ENCODE data around the gene DPF3. TPM values are rescaled to one million over a fixed set of nuclear protein-coding genes. Genes with fewer than 3 reads are reported as not detected.

DPF3 gene
- total RNA-seq: 1 to 10 TPM; 1.2 to 5.7 (median 2.9) TPM
- long read RNA-seq, full-length matches to known transcripts: 1 of 2 reads
- long read RNA-seq, partial matches to known transcripts: 0 of 2 reads
- long read RNA-seq, other reads (novel, unspliced or antisense): 1 of 2 reads

GRCh38 chr14:72893636-72894322 is at the start of gene DPF3:
Gene DPF3 (minus strand): TSS chr14:72894101. CDS start chr14:72894088, 13 bp downstream.
- WGBS (ENCODE audit: insufficient coverage, low coverage, low lambda C conversion rate, missing lambda C conversion rate): 0% methylated on average over 35 of the region's 54 CpGs
- peak; percentile 93 to 98 (median 96) for ATAC-seq
- Histone ChIP-seq H3K4me3 (peak within 1 kb of the TSS; percentile 55 to 93 (median 78)), H3K9me3 (no peaks in the 10 kb centered on the region), H3K27me3 (no peaks in the 10 kb centered on the region), H3K36me3 (no peaks in the 10 kb centered on the region), H3K4me1 (peaks cover 0 to 16% (median 0%) of the 10 kb centered on the region in 4 donors), H3K27ac (peak within 1 kb of the TSS; percentile 8 to 81 (median 62))
- intact Hi-C loops (cut with DNase I): no loop called here
- peak; percentile 97 to 98 (median 97) for DNase-seq
- TF ChIP-seq POLR2A (IDR thresholded peaks at IDR 0.05) (peak; percentile 66), CTCF (IDR thresholded peaks at IDR 0.05) (no peak)

- 94% methylated on average over 9 of the region's 14 CpGs for WGBS (ENCODE audit: insufficient coverage, low coverage, low lambda C conversion rate, missing lambda C conversion rate)
- no peak for ATAC-seq
- Histone ChIP-seq H3K27ac (no peak overlapping the region), H3K4me1 (no peaks in the 10 kb centered on the region), H3K4me3 (no peak overlapping the region), H3K36me3 (peaks cover 0 to 22% (median 10%) of the 10 kb centered on the region in 4 donors), H3K27me3 (no peaks in the 10 kb centered on the region), H3K9me3 (no peaks in the 10 kb centered on the region)
- intact Hi-C loops (cut with DNase I): no loop called here
- no peak for TF ChIP-seq POLR2A (IDR thresholded peaks at IDR 0.05)
- TF ChIP-seq CTCF (IDR thresholded peaks at IDR 0.05): no peak
- no peak for DNase-seq
These were observed 49.0 kb upstream of the DPF3 start for GRCh38 chr14:72942934-72943333.

- Histone ChIP-seq H3K27ac (no peak overlapping the region), H3K9me3 (no peaks in the 10 kb centered on the region), H3K4me1 (no peaks in the 10 kb centered on the region), H3K4me3 (no peak overlapping the region), H3K36me3 (peaks cover 0 to 22% (median 10%) of the 10 kb centered on the region in 4 donors), H3K27me3 (no peaks in the 10 kb centered on the region)
- WGBS (ENCODE audit: insufficient coverage, low coverage, low lambda C conversion rate, missing lambda C conversion rate): 87% methylated on average over 12 of the region's 12 CpGs
- DNase-seq (no peak), ATAC-seq (no peak)
- intact Hi-C loops (cut with DNase I): no loop called here
- TF ChIP-seq CTCF (IDR thresholded peaks at IDR 0.05) (no peak), POLR2A (IDR thresholded peaks at IDR 0.05) (no peak)
These were observed 47.5 kb upstream of the DPF3 start for GRCh38 chr14:72941286-72941985.

- 90% methylated on average over 12 of the region's 13 CpGs for WGBS (ENCODE audit: insufficient coverage, low coverage, low lambda C conversion rate, missing lambda C conversion rate)
- TF ChIP-seq POLR2A (IDR thresholded peaks at IDR 0.05) (no peak), CTCF (IDR thresholded peaks at IDR 0.05) (no peak)
- no peaks in the 10 kb centered on the region for H3K27me3 ChIP-seq
- DNase-seq: no peak
- peaks cover 0 to 22% (median 10%) of the 10 kb centered on the region in 4 donors for H3K36me3 ChIP-seq
- H3K9me3 ChIP-seq: no peaks in the 10 kb centered on the region
- no peak overlapping the region for H3K27ac ChIP-seq
- no peak overlapping the region for H3K4me3 ChIP-seq
- ATAC-seq: no peak
- no peaks in the 10 kb centered on the region for H3K4me1 ChIP-seq
- intact Hi-C loops (cut with DNase I): no loop called here
These were observed 45.7 kb upstream of the DPF3 start for GRCh38 chr14:72939630-72940029.

All from right lobe of liver (tissue), 6 donors.